Glomerular visceral epithelial cell (primary cell): ENCODE results near the gene CNTD1.
"Not testable (repeated sequence)": the region's sequence is repeated elsewhere in the genome, so short reads cannot be mapped to it uniquely, and the experiment has no call there.

ENCODE experiments used
- DNase-seq: peaks from one replicate; pipeline ENCODE4 v3.0.0-alpha.2; 2016; ENCODE audit errors: extremely low spot score

Gene CNTD1

GRCh38 chr17:42844761-42845555 is 46.3 kb downstream of the CNTD1 start:
- DNase-seq, result no peak

- DNase-seq, result no peak
Measured at GRCh38 chr17:42845556-42845917, 46.9 kb downstream of the CNTD1 start.

DNA sequence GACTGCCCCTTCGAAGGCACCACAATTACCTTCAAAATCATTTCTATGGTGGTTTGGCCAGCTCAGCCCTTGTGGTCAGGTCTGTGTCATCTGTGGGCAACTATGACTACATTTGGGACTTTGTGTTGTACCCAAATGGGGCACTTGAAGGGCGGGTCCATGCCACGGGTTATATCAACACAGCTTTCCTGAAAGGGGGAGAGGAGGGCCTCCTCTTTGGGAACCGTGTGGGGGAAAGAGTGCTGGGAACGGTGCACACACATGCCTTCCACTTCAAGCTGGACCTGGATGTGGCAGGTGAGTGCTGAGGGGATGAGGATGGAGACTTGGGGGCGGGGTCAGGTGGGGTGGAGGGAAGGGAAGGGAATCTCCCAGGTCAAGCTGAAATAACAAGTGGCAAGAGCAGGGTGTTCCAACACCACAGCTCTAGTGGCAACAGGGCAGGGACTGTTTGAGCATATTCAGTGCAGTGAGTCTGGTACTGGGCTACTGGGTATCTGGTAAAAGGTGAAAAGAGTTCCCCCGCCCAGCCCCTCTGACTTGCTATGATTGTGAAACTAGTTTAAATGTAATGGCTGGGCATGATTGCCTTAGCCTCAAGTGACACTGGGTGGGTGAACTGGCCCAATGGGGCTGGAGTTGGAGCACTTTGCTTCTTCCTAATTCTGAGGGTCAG is 47.4 kb downstream of the CNTD1 start:
- peak; percentile 49 for DNase-seq

DNA sequence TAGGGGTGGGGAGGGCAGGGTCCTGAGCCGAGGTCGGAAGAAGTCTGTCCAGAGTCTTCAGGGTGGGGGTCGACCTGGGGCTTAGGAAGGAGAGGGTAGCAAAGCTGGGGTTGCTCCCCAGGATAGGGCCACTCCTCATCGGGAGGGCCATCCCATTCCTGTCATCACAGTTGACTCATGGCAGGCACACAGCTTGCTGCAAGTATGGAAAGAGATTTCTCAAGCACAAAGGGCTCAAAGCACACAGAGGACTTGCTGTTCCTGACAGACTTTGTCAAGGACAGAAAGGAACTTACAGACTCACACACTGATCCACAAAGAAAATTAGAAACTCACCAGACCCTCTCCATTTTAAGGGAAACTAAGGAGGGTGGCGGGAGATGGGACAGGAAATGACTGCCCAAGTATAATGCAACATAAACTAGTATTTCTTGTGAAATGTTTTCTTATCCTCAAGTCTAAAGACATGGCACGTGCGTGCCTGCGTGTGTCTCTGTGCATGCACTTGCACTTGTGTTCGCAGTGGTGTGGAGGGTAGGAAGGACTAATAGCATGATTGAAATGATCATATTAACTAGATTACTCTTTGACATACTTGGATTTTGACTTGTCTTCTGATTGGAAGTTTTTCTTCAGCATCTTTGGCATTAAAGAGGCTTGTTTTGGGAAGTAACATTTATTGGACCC is 48.1 kb downstream of the CNTD1 start:
- DNase-seq, result no peak

- DNase-seq, result no peak
Measured at GRCh38 chr17:42848093-42848492, 49.4 kb downstream of the CNTD1 start.

DNA sequence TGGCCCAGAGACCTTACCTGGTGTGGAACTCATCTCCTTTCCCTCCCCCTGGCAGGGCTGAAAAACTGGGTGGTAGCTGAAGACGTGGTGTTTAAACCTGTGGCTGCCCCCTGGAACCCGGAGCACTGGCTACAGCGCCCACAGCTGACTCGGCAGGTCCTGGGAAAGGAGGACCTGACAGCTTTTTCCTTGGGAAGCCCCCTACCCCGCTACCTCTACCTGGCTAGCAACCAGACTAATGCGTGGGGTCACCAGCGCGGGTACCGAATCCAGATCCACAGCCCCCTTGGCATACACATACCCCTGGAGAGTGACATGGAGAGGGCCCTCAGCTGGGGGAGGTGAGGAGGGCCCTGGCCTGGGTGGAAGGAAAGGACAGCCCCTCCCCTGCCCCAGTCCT is 50.4 kb downstream of the CNTD1 start:
- no peak for DNase-seq

- DNase-seq, result peak; percentile 57
Measured at GRCh38 chr17:42849451-42850181, 51.0 kb downstream of the CNTD1 start.

DNA sequence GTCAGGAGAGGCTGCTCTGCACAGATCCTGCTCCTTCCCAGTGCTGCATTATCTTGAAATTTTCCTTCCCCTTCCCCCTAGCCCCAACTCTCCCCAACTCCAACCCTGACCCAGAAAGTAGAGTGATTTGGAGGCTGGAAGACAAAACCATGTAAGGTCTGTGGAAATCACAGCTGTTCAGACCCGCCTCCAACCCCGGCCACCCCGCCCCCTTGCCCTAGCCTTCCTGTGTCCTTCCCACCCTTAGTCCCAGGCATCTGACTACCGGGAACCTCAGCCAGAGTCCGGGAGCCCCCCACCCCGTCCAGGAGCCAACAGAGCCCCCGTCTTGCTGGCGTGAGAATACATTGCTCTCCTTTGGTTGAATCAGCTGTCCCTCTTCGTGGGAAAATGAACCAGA is 52.3 kb downstream of the CNTD1 start, which contains the start of gene AOC3:
TSS of gene AOC3 (plus strand) at position 246 of the 400 bp plus-strand sequence. CDS start at position 391, 145 bp downstream.
- DNase-seq, result no peak

DNA sequence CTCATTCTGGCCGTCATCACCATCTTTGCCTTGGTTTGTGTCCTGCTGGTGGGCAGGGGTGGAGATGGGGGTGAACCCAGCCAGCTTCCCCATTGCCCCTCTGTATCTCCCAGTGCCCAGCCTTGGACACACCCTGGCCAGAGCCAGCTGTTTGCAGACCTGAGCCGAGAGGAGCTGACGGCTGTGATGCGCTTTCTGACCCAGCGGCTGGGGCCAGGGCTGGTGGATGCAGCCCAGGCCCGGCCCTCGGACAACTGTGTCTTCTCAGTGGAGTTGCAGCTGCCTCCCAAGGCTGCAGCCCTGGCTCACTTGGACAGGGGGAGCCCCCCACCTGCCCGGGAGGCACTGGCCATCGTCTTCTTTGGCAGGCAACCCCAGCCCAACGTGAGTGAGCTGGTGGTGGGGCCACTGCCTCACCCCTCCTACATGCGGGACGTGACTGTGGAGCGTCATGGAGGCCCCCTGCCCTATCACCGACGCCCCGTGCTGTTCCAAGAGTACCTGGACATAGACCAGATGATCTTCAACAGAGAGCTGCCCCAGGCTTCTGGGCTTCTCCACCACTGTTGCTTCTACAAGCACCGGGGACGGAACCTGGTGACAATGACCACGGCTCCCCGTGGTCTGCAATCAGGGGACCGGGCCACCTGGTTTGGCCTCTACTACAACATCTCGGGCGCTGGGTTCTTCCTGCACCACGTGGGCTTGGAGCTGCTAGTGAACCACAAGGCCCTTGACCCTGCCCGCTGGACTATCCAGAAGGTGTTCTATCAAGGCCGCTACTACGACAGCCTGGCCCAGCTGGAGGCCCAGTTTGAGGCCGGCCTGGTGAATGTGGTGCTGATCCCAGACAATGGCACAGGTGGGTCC is 52.9 kb downstream of the CNTD1 start:
- DNase-seq, result not testable (repeated sequence)

DNA sequence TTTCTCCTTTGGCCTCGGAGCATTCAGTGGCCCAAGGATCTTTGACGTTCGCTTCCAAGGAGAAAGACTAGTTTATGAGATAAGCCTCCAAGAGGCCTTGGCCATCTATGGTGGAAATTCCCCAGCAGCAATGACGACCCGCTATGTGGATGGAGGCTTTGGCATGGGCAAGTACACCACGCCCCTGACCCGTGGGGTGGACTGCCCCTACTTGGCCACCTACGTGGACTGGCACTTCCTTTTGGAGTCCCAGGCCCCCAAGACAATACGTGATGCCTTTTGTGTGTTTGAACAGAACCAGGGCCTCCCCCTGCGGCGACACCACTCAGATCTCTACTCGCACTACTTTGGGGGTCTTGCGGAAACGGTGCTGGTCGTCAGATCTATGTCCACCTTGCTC is 53.7 kb downstream of the CNTD1 start:
- no peak for DNase-seq

DNA sequence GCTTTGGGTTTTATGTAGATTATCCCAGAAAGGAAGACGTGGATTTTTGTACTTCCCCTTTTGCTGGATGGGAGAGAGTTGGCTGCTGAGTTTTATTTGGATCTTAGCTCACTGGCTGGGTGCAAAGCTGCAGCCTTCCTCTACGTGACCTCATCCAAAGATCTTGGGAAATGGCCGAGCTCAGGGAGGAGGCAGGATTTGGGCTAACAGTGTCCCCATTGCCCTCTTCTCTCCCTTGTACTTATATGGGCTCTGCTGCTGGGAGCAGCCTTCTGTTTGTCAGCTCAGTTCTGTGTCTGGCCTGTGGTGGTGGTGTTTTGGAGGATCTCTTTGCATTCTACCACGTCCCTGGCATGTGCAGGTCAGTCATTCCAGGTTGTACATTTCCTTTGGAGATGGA is 54.3 kb downstream of the CNTD1 start:
- DNase-seq, result no peak

DNA sequence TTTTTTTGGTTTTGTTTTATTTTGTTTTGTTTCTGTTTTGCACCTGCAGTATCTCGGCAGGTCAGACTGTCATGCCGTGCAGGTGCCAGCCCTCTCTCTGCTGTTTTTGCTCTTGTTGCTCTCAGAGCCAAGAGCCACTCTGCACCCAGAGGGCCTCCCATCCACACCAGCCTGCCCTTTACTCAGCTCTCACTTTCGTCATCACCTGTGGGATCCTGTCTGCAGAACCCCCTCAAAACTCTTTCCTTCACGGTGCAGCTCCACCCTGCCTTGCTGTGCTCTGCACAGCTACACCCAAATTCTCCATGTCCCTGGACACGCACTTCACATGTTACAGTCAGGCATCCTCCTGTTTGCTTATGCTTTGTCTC is 54.9 kb downstream of the CNTD1 start:
- no peak for DNase-seq

- DNase-seq, result no peak
Measured at GRCh38 chr17:42853968-42854790, 55.5 kb downstream of the CNTD1 start.

- no peak for DNase-seq
Measured at GRCh38 chr17:42855048-42855596, 56.5 kb downstream of the CNTD1 start.

GRCh38 chr17:42856093-42856492 is 57.4 kb downstream of the CNTD1 start:
- not testable (repeated sequence) for DNase-seq

- not testable (repeated sequence) for DNase-seq
Measured at GRCh38 chr17:42856516-42856915, 57.9 kb downstream of the CNTD1 start.

- no peak for DNase-seq
Measured at GRCh38 chr17:42857389-42857788, 58.7 kb downstream of the CNTD1 start.
